ENCODE data around the gene COG2. TPM values are rescaled to one million over a fixed set of nuclear protein-coding genes. Genes with fewer than 3 reads are reported as not detected.

Gene COG2
- total RNA-seq, 2 experiments from 2014 or later = 29.6 to 32.3 TPM

- Mint-ChIP-seq H3K36me3 (peaks cover 47% of the 10 kb centered on the region), H3K4me1 (ENCODE audit: low read depth) (peaks cover 2% of the 10 kb centered on the region), H3K9me3 (no peaks in the 10 kb centered on the region), H3K27ac (no peak overlapping the region), H3K27me3 (no peaks in the 10 kb centered on the region), H3K4me3 (no peak overlapping the region)
- POLR2A ChIA-PET = interaction anchor here (0.6 kb wide), 1 partner anchor 139 kb away, joined by 3 read pairs; no protein-coding TSS in a partner anchor
- intact Hi-C loops (cut with micrococcal nuclease) = no loop called here
- DNase-seq = no peak
- CTCF ChIA-PET = interaction anchor here (1.3 kb wide), 1 partner anchor 40 kb away, joined by 4 read pairs; the partner anchor contains the start of gene COG2
Observed at GRCh38 chr1:230682274-230682673, 40.0 kb downstream of the COG2 start.

DNA sequence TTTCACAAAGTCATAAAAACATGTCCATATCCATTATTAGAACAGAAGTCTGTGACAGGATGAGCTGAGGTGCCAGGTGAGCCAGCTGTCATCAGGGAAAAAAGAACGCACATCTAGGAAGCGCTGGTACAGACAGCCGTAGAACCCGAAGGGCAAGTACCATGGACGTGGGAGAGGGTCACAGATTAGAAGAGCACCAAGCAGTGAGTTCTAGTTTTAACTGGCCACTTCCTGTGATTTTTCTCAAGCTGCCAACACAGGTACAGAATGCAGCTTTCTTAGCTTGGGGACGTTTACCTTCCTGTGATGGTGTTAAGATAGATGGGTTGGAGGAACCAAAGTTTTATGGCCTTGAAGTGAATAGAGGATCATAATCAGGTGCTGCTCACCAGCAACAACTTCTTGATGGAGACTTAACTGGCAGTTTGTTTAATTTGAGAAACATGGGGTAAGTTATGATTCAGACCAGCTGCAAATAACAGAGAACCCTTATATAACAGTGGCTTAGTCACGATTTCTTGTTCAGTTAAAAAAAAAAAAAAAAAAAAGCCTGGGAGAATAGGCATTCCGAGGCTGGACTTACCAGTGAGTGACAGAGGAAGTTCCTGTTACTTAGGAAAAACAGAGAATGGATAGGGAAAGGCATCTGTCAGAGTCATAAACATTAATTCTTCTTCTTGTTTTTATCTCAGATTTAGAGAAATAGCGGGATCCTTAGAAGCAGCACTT lies 40.8 kb downstream of the COG2 start:
- H3K27me3 Mint-ChIP-seq = no peaks in the 10 kb centered on the region
- no peak overlapping the region for H3K4me3 Mint-ChIP-seq
- peaks cover 47% of the 10 kb centered on the region for H3K36me3 Mint-ChIP-seq
- no peak overlapping the region for H3K27ac Mint-ChIP-seq
- no peak for DNase-seq
- H3K4me1 Mint-ChIP-seq (ENCODE audit: low read depth) = peaks cover 2% of the 10 kb centered on the region
- ChIA-PET CTCF (interaction anchor here (1.3 kb wide), 1 partner anchor 41 kb away, joined by 4 read pairs; the partner anchor contains the start of gene COG2), POLR2A (no interaction called here)
- H3K9me3 Mint-ChIP-seq = no peaks in the 10 kb centered on the region
- intact Hi-C loops (cut with micrococcal nuclease) = no loop called here

GRCh38 chr1:230684146-230684545 lies 41.9 kb downstream of the COG2 start:
- Mint-ChIP-seq H3K4me3 (no peak overlapping the region), H3K9me3 (no peaks in the 10 kb centered on the region), H3K27ac (no peak overlapping the region), H3K36me3 (peaks cover 42% of the 10 kb centered on the region), H3K4me1 (ENCODE audit: low read depth) (peaks cover 2% of the 10 kb centered on the region), H3K27me3 (no peaks in the 10 kb centered on the region)
- POLR2A ChIA-PET = no interaction called here
- CTCF ChIA-PET = no interaction called here
- no peak for DNase-seq
- intact Hi-C loops (cut with micrococcal nuclease) = no loop called here

DNA sequence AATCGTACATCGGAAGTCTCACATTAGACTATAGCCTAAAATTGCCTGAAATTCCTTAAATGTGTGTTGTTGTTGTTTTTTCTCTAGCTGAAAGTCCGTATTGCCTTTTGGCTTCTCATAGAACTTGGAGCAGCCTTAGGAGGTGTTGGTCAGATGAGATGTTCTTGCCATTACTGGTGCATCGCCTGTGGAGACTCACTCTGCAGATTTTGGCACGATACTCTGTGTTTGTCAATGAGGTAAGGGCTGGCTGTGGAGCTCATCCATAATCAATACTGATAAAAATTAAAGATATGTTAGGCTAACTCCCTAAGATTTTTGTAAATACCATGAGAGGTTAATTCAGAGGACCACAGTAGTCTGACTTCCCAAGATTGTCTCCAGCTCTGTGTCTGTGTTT lies 42.7 kb downstream of the COG2 start:
- no peak for DNase-seq
- Mint-ChIP-seq H3K4me3 (no peak overlapping the region), H3K27me3 (no peaks in the 10 kb centered on the region), H3K4me1 (ENCODE audit: low read depth) (peaks cover 2% of the 10 kb centered on the region), H3K27ac (no peak overlapping the region), H3K36me3 (peaks cover 41% of the 10 kb centered on the region), H3K9me3 (no peaks in the 10 kb centered on the region)
- ChIA-PET CTCF (no interaction called here), POLR2A (no interaction called here)
- intact Hi-C loops (cut with micrococcal nuclease) = no loop called here

DNA sequence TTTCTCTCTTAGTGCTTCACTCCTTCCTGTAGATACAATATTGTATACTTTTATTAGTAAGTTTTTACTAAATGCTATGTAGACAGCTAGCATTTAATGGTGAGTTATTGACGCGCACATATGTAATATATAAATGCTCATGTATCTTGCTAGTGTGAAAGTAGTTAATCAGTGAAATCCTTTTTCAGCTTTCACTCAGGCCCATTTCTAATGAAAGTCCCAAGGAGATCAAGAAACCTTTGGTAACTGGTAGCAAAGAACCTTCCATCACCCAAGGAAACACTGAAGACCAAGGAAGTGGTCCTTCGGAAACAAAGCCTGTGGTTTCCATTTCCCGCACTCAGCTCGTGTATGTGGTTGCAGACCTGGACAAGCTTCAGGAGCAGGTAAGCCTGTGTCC lies 44.5 kb downstream of the COG2 start:
- intact Hi-C loops (cut with micrococcal nuclease) = no loop called here
- CTCF ChIA-PET = interaction anchor here (1.5 kb wide), 1 partner anchor 45 kb away, joined by 3 read pairs; no protein-coding TSS in a partner anchor
- H3K36me3 Mint-ChIP-seq = peaks cover 42% of the 10 kb centered on the region

DNA sequence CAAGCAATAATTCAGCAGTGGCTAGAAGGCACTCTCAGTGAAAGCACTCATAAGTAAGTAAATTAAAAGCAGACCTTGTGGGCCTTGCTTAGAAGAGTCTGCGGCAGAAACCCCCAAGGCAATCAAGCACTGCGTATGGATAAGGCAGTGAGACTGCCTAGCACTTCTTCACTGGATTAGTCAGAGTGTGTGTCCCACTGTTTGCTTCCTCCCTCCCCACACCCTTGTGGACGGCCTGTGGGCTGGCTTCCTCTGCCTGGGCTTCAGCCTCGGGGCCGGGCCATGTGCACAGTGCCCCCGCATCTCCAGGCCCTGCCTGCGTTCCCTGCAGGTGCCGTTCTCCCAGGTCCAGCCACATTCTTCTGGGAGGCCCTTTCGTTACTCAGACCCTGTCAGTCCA lies 47.8 kb downstream of the COG2 start:
- H3K27me3 Mint-ChIP-seq = no peaks in the 10 kb centered on the region
- DNase-seq = no peak
- intact Hi-C loops (cut with micrococcal nuclease) = no loop called here
- H3K4me3 Mint-ChIP-seq = no peak overlapping the region
- POLR2A ChIA-PET = no interaction called here
- no peaks in the 10 kb centered on the region for H3K4me1 Mint-ChIP-seq (ENCODE audit: low read depth)
- no peak overlapping the region for H3K27ac Mint-ChIP-seq
- no peaks in the 10 kb centered on the region for H3K9me3 Mint-ChIP-seq
- H3K36me3 Mint-ChIP-seq = peaks cover 43% of the 10 kb centered on the region
- CTCF ChIA-PET = no interaction called here

More for the DNA sequence above, 44.5 kb downstream of the COG2 start:
- Mint-ChIP-seq H3K9me3 (no peaks in the 10 kb centered on the region), H3K27ac (no peak overlapping the region), H3K4me1 (ENCODE audit: low read depth) (no peaks in the 10 kb centered on the region), H3K4me3 (no peak overlapping the region), H3K27me3 (no peaks in the 10 kb centered on the region)
- DNase-seq = no peak
- POLR2A ChIA-PET = no interaction called here

DNA sequence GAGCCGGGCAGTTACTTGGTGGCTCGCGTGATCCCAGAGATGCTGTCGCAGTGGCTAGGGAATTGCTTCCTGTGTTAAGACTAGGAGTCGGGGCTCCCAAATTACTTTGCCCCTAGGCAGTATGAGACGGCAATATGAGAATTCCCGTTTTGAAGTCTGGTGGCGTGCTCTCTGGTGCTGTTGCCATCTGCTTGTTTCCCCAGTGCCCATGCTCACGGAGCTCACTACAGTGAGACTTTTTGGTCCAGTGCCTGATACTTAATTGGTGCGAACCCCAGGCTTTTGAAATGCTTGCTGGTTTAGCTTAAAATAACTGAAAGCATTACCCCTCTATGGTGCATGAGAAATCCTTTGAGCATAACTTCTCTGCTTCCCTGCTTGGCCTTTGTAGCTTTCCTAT lies 49.3 kb downstream of the COG2 start:
- POLR2A ChIA-PET = no interaction called here
- CTCF ChIA-PET = no interaction called here
- Mint-ChIP-seq H3K4me3 (no peak overlapping the region), H3K4me1 (ENCODE audit: low read depth) (no peaks in the 10 kb centered on the region), H3K36me3 (peaks cover 34% of the 10 kb centered on the region), H3K27ac (no peak overlapping the region), H3K27me3 (no peaks in the 10 kb centered on the region), H3K9me3 (no peaks in the 10 kb centered on the region)
- intact Hi-C loops (cut with micrococcal nuclease) = no loop called here
- DNase-seq = no peak

DNA sequence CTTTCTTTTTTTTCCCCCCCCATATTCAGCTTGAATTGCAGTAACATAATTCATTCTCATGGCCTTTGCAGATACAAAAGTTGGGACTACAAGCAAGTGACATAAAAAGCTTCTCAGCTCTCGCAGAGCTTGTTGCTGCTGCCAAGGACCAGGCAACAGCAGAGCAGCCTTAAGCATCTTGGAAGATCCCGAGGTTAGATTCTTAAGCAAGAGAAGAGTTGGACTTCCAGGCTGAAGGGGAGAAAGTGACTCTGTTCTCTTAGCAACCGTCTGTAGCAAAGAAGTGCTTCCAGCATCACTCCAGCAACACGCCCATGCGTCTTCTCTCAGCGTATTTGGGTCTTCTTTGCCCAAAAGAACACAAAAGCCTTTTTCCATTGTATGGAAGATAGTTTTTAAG lies 50.9 kb downstream of the COG2 start:
- no peak for DNase-seq
- H3K4me1 Mint-ChIP-seq (ENCODE audit: low read depth) = no peaks in the 10 kb centered on the region
- ChIA-PET POLR2A (no interaction called here), CTCF (no interaction called here)
- no peaks in the 10 kb centered on the region for H3K27me3 Mint-ChIP-seq
- no peak overlapping the region for H3K4me3 Mint-ChIP-seq
- no peaks in the 10 kb centered on the region for H3K9me3 Mint-ChIP-seq
- H3K36me3 Mint-ChIP-seq = peaks cover 25% of the 10 kb centered on the region
- H3K27ac Mint-ChIP-seq = no peak overlapping the region
- intact Hi-C loops (cut with micrococcal nuclease) = no loop called here

DNA sequence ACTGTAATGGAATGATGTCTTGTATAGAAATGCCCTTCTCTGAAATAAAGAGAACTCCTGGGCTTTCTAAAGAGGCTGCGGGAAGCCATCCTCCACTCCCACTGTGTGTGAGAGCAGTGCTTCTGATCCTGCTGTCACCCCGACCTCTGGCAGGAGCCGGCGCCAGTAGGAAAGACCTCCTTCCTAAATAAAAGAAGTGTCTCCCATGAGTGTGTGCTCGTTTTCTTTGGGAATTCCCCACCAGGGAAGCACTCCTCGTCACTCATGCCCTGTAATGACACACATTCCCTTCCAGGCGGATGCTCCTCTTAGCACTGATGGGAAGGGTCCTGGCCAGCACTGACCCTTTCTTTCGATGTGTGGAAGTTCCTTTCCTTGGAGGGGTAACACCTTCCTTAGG lies 51.5 kb downstream of the COG2 start:
- intact Hi-C loops (cut with micrococcal nuclease) = no loop called here
- Mint-ChIP-seq H3K27me3 (no peaks in the 10 kb centered on the region), H3K4me1 (ENCODE audit: low read depth) (no peaks in the 10 kb centered on the region), H3K27ac (no peak overlapping the region), H3K9me3 (no peaks in the 10 kb centered on the region), H3K36me3 (peaks cover 25% of the 10 kb centered on the region), H3K4me3 (no peak overlapping the region)
- DNase-seq = no peak
- CTCF ChIA-PET = no interaction called here
- POLR2A ChIA-PET = no interaction called here

DNA sequence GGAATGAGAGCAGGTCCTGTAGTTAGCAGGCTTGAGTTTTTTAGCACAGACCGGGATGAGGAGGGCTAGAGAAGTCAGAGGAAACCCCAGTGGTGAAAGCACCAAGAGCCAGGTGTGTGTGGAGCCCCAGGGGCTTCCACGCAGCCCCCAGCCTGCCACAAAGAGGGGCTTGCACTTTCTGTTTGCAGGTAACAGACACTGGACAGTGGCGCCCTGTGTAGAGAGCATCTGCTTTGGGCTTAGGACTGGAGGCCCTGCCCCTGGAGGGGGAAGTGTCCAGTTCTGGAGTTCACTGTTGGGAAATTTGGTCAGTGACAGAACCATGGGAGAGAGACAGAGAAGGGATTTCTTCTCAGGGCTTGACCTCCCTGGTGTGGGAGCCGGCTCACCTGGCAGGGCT lies 52.2 kb downstream of the COG2 start:
- Mint-ChIP-seq H3K36me3 (peaks cover 25% of the 10 kb centered on the region), H3K4me1 (ENCODE audit: low read depth) (no peaks in the 10 kb centered on the region), H3K27ac (no peak overlapping the region), H3K4me3 (no peak overlapping the region), H3K9me3 (no peaks in the 10 kb centered on the region), H3K27me3 (no peaks in the 10 kb centered on the region)
- CTCF ChIA-PET = no interaction called here
- intact Hi-C loops (cut with micrococcal nuclease) = no loop called here
- POLR2A ChIA-PET = no interaction called here
- DNase-seq = no peak

GRCh38 chr1:230694991-230695390 lies 52.7 kb downstream of the COG2 start:
- ChIA-PET POLR2A (no interaction called here), CTCF (no interaction called here)
- no peak overlapping the region for H3K4me3 Mint-ChIP-seq
- H3K9me3 Mint-ChIP-seq = no peaks in the 10 kb centered on the region
- intact Hi-C loops (cut with micrococcal nuclease) = no loop called here
- no peak for DNase-seq
- no peaks in the 10 kb centered on the region for H3K4me1 Mint-ChIP-seq (ENCODE audit: low read depth)
- H3K27ac Mint-ChIP-seq = no peak overlapping the region
- H3K36me3 Mint-ChIP-seq = peaks cover 21% of the 10 kb centered on the region
- no peaks in the 10 kb centered on the region for H3K27me3 Mint-ChIP-seq

GRCh38 chr1:230696218-230696617 lies 53.9 kb downstream of the COG2 start:
- DNase-seq = no peak
- no peaks in the 10 kb centered on the region for H3K9me3 Mint-ChIP-seq
- intact Hi-C loops (cut with micrococcal nuclease) = no loop called here
- ChIA-PET POLR2A (no interaction called here), CTCF (no interaction called here)
- no peak overlapping the region for H3K27ac Mint-ChIP-seq
- no peaks in the 10 kb centered on the region for H3K27me3 Mint-ChIP-seq
- no peaks in the 10 kb centered on the region for H3K4me1 Mint-ChIP-seq (ENCODE audit: low read depth)
- peaks cover 20% of the 10 kb centered on the region for H3K36me3 Mint-ChIP-seq
- H3K4me3 Mint-ChIP-seq = no peak overlapping the region

DNA sequence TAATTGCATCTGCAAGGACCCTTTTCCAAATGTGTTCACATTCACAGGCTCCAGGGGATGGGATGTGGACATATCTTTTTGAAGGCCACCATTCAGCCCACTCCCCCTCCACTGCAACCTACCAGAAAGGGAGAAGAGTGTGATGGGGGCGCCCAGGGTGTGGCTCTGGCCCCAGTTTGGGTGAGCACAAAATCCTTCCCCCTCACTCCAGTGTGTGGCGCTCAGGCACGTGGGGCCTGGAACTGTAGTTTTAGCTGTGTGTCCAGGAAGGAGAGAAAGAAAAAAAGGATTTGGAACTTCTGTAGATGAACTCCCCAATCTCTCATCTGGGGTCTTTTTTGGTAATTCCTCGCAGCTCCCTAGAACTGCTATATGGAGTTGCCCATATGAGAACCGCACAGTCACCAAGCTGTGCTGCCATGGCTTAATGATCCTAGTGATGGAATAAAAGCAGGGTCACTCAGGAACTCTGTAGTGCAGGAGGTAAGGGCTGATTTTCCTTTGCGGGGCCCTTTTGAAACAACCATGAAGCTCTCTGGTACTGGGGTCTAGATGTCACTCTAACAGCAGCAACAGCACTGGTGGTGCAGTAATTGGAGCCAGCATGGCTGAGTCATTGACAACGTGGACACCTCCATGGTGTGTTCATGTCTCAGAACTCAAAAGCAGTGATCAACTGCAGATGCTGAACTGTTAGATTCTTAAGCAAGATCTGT lies 54.6 kb downstream of the COG2 start:
- Mint-ChIP-seq H3K4me1 (ENCODE audit: low read depth) (no peaks in the 10 kb centered on the region), H3K27ac (no peak overlapping the region), H3K9me3 (no peaks in the 10 kb centered on the region), H3K4me3 (no peak overlapping the region), H3K36me3 (peaks cover 14% of the 10 kb centered on the region), H3K27me3 (no peaks in the 10 kb centered on the region)
- ChIA-PET POLR2A (no interaction called here), CTCF (no interaction called here)
- no peak for DNase-seq
- intact Hi-C loops (cut with micrococcal nuclease) = no loop called here
